ENCODE measurements around the gene SSH3.

DNA sequence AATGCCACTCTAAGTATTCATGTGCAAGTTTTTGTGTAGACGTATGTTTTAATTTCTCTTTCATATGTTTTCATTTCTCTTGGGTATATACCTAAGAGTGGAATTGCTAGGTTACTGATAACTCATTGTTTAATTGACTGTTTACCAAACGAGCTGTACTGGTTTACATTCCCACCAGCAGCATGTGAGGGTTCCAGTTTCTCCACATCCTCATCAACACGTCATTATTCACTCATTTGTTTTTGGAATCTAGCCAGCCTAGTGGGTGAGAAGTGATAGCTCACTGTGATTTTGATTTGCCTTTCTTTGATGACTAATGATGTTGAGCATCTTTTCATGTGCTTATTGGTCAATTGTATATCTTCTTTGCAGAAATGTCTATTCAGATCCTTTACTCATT lies 10.2 kb upstream of the SSH3 start:
- TF ChIP-seq POLR2A (IDR thresholded peaks at IDR 0.05) (no peak), POLR2AphosphoS5 (IDR thresholded peaks at IDR 0.05) (no peak)
- TF ChIP-seq, protein P1, sequence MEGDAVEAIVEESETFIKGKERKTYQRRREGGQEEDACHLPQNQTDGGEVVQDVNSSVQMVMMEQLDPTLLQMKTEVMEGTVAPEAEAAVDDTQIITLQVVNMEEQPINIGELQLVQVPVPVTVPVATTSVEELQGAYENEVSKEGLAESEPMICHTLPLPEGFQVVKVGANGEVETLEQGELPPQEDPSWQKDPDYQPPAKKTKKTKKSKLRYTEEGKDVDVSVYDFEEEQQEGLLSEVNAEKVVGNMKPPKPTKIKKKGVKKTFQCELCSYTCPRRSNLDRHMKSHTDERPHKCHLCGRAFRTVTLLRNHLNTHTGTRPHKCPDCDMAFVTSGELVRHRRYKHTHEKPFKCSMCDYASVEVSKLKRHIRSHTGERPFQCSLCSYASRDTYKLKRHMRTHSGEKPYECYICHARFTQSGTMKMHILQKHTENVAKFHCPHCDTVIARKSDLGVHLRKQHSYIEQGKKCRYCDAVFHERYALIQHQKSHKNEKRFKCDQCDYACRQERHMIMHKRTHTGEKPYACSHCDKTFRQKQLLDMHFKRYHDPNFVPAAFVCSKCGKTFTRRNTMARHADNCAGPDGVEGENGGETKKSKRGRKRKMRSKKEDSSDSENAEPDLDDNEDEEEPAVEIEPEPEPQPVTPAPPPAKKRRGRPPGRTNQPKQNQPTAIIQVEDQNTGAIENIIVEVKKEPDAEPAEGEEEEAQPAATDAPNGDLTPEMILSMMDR (IDR thresholded peaks at IDR 0.05), result no peak

Data from prostate gland (tissue), 2 donors.